Measurements from ENCODE around the gene ZNF76. TPM values are rescaled to one million over a fixed set of nuclear protein-coding genes. Genes with fewer than 3 reads are reported as not detected.

Gene ZNF76
- total RNA-seq, 2 donors from 2014 or later, result 29.1 to 33.5 TPM

DNA sequence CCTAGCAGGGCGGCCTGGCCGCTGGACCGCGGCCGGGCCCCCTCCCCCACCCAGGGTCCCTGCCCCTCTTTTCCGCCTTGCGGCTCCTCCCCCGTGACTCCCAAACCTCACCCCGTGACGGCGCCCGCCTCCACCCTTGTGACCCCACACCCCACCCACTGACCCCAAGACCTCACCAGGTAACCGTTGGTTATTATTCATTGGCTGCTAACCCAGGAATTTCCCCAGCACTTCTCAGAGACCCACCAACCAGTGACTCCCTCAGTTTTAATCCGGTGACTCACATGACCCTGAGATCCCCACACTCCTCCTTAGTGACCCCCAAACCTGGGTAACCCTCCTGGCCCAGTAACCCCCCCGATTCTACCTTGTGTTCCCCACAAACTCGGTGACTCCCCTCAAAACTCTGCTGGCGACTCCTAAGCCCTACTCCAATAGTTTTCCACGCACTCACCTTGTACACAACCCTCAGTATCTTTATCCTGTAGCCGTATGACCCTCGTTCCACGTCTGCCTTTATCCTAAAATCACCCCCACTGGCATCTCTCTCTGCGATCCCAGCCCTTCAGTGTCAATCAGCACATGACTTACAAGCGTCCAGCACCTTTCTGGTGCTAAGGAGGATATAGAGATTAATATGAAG, 534 bp downstream of the ZNF76 start:
- peak; percentile 83 to 85 for DNase-seq
- intact Hi-C loops (cut with DNase I, micrococcal nuclease), result no loop called here
- peak; percentile 69 for ATAC-seq

DNA sequence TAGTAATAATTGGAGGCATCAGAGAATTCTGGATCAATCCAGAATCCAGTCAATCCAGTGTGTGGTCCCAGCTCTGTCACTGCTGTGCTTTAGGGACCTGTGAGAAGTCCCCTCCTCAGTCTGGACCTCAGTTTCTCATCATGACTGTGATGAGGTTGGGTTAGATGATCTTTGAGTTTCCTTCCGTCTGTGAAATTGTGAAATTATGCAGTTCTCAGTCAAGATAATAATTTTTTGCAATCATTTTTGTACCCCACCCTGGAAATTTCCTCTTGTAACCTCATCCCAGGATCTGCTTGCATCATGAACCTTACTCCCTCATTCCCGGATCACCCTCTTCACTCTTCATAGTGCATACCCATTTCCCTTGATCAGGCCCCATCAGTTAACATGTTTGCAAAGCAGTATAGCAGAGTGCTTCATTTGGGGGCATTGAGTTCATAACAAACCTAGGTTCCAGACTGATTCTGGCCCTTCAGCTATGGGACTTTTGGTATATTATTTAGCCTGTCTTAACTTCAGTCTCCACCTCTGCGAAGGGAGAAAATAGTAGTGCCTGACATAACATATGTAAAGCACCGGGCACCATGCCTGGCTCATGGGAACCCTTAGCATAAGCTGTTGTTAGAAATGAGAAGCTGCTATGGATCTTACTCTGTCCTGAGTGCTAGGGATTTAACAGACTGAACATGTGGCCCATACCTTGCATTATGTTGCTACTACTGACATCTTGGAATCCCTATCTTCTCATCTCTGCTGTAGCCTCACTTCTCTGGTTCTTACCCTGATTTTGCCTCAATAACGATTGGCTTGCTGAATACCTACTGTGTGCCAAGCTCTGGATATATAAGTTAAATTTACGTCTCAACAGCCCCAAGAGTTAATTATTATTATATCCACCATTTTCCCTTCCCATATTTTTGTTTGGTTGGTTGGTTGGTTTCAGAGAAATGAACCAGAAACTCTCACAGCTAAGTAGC, 1.3 kb downstream of the ZNF76 start:
- ATAC-seq, result no peak

DNA sequence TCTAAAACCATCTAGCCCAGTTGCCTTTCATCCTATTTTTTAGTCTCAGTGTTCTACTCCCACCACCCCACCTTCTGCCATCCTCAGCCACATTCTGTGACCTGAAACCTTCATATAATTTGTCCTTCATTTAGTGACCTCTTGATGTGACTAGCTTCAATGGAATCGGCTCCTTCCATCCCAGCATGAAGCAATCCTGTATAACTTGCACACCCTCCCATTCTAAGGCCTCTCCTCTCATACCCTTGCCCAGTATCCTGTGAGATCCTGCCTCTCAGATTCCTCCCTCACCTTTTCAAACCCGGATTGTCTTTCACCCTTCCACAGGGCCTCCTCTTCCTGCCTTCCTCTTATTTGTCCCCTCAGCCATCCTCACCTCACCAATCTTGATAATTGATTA, 3.1 kb downstream of the ZNF76 start:
- intact Hi-C loops (cut with DNase I, micrococcal nuclease), result no loop called here
- ATAC-seq, result no peak
- no peak for DNase-seq

More for the DNA sequence above, 1.3 kb downstream of the ZNF76 start:
- intact Hi-C loops (cut with DNase I, micrococcal nuclease), result no loop called here
- DNase-seq, result no peak

DNA sequence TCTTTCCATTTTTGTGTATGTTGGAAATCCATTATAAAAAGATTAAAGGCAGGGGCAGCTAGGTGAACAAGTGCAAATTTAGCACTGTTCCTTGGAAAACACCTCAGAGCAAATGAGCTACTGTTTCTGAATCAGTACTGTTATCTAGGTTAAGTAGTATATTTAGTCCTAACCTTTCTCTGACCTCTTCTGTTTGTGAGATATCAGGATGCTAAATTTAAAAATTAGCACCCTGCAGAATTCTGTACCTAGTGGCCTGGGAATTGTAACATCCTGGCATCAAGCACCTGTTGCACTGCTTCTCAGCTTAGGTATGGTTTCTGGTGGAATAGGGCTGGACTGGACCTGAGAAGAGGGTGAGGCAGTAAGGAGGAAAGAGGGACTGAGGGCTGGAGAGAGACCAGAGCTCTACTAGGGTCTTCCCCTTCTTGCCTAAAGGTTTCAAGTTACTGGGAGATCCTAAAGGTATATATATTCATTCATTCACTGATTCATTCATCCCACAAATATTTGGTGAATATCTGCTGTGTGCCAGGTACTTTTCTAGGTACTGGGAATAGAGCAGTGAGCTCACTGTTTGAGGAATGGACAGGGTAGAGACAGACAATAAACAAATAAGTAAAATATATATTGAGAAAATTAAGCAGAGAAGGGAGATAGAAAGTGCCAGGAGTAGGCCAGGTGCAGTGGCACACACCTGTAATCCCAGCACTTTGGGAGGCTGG, 5.2 kb downstream of the ZNF76 start:
- intact Hi-C loops (cut with DNase I, micrococcal nuclease), result no loop called here
- ATAC-seq, result no peak
- DNase-seq, result no peak

DNA sequence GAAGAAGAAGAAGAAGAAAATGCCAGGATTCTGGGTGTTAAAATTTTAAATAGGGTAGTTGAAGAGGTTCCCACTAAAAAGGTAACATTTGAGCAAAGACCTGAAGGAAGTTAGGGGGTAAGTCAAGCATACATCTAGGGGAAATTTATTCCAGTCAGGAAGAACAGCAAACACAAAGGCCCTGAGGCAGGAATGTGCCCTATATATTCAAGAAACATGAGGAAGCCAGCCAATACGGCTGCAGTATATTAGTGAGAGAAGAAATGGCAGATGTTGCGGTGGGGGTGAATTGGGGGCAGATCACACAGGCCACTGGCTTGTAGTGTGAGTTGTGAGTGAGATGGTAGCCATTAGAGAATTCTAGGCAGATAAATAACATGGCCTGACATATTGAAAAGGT, 6.0 kb downstream of the ZNF76 start:
- intact Hi-C loops (cut with DNase I, micrococcal nuclease), result no loop called here
- no peak for DNase-seq
- no peak for ATAC-seq

DNA sequence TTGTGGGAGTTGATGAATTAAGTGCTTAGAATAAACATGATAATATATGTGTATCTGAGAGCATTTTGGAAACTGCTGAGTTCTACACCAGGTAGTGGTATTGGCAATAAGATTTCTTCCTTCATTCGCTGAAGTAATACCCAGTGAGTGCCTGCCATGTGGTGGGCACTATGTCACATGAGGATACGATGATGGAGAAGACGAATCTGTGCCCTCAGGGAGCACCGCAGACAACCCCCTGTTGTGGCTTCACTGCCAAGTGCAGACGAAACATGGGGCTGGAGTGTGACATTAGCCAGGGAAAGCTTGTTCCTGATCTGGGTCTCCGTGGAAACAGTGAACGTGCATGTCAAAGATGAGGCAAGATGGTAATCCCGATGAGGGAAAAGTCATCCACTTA, 7.9 kb downstream of the ZNF76 start:
- no peak for ATAC-seq
- no peak for DNase-seq
- intact Hi-C loops (cut with DNase I, micrococcal nuclease), result no loop called here

DNA sequence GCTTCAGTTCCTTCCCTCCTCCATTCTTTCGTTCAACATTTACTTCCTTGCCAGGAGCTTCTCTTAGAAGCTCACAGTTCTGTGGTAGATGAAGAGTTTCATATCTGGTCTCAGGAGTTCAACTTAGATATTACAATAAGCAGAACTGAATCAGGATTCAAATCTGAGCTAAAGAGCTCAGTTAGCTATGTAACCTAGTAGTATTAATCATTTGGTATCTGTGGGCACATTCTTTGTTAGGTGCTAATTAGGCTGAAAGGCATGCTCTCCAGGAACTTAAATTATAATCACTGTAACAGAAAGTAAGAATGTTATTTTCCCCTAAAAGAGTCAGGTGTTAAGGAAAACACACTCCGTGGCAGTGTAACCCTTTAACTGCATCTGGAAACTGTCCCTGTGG, 8.4 kb downstream of the ZNF76 start:
- ATAC-seq, result no peak
- DNase-seq, result no peak
- intact Hi-C loops (cut with DNase I, micrococcal nuclease), result no loop called here

DNA sequence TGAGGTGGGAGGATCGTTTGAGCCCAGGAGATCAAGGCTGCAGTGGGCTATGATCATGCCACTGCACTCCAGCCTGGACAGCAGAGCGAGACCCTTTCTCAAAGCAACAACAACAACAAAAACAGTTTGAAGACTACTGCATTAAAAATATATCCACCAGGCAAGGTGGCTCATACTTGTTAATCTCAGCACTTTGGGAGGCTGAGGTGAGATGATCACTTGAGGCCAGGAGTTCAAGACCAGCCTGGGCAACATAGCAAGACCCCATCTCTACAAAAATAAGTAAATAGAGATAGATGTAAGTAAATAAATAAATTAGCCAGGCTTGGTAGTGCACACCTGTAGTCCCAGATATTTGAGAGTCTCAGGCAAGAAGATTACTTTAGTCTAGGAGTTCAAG, 12.5 kb downstream of the ZNF76 start:
- no peak for DNase-seq
- no peak for ATAC-seq
- intact Hi-C loops (cut with DNase I, micrococcal nuclease), result no loop called here

DNA sequence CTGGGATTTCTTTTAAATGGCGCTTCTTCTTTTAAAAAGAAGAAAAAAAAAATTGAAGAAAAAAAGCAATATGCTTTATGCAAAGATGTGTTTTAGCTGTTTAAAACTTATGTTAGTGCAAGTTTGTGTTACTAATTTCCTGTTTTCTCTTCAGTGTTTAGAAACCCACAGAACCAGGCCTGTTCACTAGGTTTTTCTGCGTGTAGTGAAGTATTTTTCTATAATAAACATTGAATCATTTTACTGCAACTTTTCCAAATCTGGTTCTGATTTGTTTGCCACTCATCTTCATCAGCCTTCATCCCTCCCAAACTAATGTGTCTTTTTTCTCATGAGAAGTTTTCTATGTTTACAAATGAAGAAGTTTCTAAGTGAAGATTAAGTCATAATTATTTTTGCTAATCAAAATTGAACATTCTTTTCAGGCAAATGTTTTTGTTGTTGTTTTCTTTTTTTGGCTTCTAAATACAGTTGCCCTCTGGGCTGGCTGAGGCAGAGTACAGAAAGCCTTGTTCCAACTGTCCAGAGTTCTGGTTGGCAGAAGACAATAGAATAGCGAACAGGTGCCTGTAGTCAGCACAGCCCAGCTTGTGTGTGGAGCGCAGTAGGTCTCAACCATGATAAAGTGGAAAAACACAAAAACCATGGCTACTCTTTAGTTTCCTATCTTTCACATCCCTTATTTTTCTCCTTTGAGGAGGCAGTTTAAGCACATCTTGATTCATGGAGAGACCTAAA, 14.5 kb downstream of the ZNF76 start:
- DNase-seq (no peak), ATAC-seq (no peak)
- intact Hi-C loops (cut with DNase I, micrococcal nuclease), result no loop called here

DNA sequence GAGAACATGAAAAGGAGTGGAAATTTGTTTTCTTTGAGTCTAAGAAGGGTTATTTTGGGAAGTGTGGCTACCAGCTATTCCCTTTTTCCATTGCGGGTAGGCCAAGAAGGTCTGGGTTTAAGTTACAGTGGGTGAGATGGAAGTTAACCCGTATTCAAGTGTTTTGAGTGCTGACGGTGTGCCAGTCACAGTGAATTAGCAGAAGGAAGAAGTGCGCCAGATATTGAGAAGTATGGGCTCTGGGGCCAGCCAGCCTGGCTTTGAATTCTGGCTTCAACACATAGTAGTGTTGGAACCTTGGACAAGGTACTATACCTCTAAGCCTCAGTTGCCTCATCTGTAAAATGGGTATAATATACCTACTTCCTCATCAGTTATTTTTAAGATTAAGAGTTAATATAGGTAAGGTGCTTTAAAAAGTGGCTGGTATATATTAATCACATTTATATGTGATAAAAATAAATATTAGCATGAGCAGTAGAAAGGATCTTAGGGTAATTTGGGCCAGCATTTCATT, 16.3 kb downstream of the ZNF76 start:
- no peak for DNase-seq
- intact Hi-C loops (cut with DNase I, micrococcal nuclease), result no loop called here
- no peak for ATAC-seq

DNA sequence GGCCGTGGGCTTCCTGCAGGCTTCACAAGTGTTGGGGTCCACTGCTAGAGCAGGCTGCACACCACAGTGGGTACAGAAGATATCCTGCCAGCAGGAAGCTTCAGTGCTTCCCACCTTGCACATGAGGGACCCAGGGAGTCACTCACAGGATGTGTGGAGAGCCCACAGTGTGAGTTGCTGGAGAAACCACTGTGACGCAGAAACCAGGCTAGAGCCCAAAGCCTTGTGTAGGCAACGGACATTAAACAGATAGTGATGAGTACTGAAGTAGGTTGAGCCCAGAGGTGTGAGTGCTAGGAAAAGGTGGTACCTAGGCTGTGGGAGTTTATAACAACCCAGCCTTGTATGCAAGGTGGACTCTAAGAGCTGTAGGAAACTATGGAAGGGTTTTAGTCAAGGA, 19.2 kb downstream of the ZNF76 start:
- no peak for ATAC-seq
- intact Hi-C loops (cut with DNase I, micrococcal nuclease), result no loop called here

DNA sequence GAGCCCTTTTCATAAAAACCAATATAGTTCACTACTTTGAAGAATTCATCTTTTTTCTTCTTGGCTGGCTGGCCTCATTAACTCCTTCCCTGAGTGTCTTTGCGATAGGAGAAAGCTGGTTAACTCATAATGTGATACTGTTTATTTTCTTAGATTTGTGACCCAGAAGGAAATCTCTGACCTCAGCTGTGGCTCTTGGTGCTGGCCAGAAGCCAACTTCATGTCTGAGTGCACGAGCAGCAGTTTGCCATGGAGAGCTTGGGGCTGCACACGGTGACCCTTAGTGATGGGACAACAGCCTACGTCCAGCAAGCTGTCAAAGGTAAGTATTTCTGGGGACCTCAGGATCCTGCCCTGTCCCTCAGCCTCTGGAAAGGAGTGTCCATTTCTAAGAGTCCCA, 21.4 kb downstream of the ZNF76 start:
- intact Hi-C loops (cut with DNase I, micrococcal nuclease), result no loop called here
- DNase-seq, result no peak
- no peak for ATAC-seq

More for the DNA sequence above, 19.2 kb downstream of the ZNF76 start:
- DNase-seq, result no peak

DNA sequence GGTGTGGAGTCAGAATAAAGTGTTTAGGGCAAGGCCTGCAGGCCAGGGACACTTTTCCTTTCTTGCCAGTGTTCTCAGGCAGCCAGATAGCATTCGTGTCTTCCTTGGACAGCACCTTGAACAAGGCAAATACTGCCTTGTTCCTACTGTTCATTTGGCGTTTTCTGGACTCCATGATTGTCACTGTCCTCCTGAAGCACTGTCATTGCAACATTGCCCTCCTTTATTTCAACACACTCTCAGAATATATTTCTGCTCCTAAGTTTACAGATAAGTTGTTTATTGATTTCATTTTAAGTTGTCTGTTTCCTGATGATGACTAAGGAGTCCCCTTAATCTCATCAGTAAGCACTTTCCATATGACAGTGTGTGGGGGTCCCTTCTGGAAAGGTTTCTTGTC, 22.9 kb downstream of the ZNF76 start:
- intact Hi-C loops (cut with DNase I, micrococcal nuclease), result no loop called here
- ATAC-seq (no peak), DNase-seq (no peak)

DNA sequence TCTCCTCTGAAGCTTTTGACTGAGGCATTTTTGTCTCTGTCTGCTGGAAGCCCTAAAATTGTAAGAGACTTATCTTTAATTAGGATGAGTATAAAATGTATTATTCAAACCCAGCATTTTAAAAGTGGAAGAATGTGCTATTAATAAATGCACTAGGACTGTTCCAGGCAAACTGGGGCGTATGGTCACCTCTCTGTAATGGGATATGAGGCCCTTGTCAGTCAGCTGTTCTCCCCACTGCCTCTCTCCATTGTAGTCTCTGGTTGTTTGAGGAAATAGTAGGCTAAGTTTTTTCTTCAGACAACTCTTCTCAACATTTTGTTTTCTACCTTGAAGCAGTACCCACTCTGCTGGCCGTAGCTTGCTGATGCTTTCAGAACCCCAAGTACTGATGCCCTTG, 23.8 kb downstream of the ZNF76 start:
- ATAC-seq, result no peak
- no peak for DNase-seq
- intact Hi-C loops (cut with DNase I, micrococcal nuclease), result no loop called here

DNA sequence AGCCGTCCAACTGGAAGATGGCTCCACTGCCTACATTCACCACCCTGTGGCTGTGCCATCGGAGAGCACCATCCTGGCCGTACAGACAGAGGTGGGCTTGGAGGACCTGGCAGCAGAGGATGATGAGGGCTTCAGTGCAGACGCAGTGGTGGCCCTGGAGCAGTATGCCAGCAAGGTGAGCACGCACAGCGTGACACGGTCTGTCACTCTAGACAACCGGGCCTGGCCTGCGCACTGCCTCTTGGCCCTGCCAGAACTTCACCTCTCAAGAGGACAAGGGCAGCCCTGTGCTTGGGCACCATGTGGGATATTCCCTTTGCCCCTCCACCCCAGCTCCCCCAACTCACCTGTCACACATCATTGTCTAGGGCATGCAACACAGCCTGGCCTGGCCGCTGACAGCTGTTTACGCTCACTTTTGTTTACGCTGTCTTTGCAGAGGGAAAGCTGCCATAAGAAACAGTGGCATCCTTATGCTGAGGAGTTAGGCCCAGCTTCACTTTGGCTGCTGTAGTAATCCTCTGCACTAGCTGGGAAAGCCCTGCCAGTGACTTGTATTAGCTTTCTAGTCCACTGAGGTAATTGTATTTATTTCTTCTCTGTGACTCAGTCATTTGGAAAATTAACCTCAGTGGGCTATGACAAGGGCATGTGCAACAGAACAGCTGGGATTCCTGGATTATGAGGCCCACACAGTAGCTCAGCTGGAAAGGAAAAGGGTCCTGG, 28.3 kb downstream of the ZNF76 start:
- ATAC-seq (no peak), DNase-seq (no peak)
- intact Hi-C loops (cut with DNase I, micrococcal nuclease), result no loop called here

DNA sequence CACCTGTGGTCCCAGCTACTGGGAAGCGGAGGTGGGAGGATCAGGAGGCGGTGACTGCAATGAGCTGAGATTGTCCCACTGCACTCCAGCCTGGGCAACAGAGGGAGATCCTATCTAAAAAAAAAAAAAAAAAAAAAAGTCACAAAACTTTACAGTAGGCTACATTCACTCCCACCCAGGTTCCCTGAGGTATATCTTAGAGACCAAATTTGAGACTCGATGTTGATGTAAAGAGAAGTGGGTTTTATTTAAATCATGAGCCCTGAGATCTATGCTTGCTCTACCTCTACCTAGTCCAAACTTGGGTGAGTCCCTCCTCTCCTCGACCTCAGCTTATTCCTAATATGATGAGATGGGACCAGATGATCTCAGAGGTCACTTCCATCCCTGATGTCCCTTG, 29.3 kb downstream of the ZNF76 start:
- no peak for DNase-seq
- intact Hi-C loops (cut with DNase I, micrococcal nuclease), result no loop called here
- ATAC-seq, result no peak

DNA sequence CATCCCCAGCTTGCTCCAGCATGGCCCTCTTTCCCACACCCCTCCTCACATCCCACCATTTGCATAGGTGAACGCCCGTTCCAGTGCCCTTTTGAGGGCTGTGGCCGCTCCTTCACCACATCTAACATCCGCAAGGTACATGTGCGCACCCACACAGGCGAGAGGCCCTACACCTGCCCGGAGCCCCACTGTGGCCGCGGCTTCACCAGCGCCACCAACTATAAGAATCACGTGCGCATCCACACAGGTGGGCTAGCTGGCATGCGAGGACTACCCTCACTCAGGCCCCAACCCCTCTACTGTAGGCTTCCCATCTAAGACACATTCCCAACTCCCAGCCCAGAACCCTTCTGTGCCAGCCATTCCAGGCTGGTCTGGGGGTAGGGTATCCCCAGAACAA, 32.0 kb downstream of the ZNF76 start:
- DNase-seq (no peak), ATAC-seq (no peak)
- intact Hi-C loops (cut with DNase I, micrococcal nuclease), result no loop called here

DNA sequence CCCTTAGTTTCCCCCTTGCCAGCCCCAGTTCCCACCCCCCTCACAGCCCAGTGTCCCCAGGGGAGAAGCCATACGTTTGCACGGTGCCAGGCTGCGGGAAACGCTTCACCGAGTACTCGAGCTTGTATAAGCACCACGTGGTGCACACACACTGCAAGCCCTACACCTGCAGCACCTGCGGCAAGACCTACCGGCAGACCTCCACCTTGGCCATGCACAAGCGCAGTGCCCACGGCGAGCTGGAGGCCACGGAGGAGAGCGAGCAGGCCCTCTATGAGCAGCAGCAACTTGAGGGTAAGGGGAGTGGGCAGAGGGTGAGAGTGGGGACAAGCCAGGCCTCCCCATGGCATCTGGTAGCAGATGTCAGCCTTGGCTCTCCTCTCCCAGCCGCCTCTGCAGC, 33.0 kb downstream of the ZNF76 start:
- DNase-seq, result no peak
- intact Hi-C loops (cut with DNase I, micrococcal nuclease), result no loop called here
- ATAC-seq, result no peak

Measured in left colon (tissue), 2 donors.